SW480 (cell line): ENCODE measurements around the gene ACP4.
A peak's percentile ranks its signal among the peaks of the same experiment; 100 is the strongest.
"Not testable (repeated sequence)": the region's sequence is repeated elsewhere in the genome, so short reads cannot be mapped to it uniquely, and the experiment has no call there.

Source experiments
- DNase-seq: peaks from one replicate; pipeline ENCODE4 v3.0.0-alpha.2; 2016; ENCODE audit warnings: low spot score

ACP4 gene

GRCh38 chr19:50797429-50797780 is 7.2 kb downstream of the ACP4 start:
- DNase-seq, result no peak

- DNase-seq, result no peak
Measured at GRCh38 chr19:50797781-50798658, 7.8 kb downstream of the ACP4 start.

- no peak for DNase-seq
Measured at GRCh38 chr19:50798659-50799546, 8.7 kb downstream of the ACP4 start.

DNA sequence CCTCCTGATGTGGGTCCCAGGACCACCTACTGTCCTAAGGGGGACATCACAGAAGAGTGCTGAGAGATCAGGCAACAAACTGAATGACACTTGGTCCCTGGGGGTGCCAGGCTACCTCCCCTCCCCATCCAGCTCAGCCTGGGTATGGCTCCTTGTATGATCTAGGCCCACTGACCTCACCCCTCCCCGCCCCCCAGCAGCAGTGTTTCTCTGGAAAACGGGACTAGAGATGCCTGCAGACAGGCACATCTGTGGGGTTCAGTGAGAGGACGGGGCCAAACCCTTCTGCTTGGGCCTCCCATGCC is 9.3 kb downstream of the ACP4 start:
- DNase-seq, result no peak

DNA sequence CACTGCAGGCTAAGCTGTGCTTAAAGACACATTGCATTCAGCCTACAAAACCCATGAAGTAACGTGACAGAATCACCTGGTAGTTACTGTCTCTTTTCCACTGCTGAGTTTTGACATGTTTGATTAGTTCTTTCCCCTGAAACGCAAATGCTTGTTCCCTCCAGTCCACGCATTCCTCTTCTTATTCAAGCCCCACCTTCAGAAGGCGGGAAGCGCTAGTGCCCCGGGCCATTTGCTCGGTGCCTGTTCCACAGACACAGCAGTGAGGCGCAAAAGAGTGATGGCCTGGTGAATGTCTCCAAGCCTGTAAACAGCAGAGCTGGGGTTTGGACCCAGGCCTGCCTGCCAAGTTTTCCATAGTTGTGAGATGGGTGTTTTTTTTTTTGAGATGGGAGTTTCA is 10.9 kb downstream of the ACP4 start:
- no peak for DNase-seq

DNA sequence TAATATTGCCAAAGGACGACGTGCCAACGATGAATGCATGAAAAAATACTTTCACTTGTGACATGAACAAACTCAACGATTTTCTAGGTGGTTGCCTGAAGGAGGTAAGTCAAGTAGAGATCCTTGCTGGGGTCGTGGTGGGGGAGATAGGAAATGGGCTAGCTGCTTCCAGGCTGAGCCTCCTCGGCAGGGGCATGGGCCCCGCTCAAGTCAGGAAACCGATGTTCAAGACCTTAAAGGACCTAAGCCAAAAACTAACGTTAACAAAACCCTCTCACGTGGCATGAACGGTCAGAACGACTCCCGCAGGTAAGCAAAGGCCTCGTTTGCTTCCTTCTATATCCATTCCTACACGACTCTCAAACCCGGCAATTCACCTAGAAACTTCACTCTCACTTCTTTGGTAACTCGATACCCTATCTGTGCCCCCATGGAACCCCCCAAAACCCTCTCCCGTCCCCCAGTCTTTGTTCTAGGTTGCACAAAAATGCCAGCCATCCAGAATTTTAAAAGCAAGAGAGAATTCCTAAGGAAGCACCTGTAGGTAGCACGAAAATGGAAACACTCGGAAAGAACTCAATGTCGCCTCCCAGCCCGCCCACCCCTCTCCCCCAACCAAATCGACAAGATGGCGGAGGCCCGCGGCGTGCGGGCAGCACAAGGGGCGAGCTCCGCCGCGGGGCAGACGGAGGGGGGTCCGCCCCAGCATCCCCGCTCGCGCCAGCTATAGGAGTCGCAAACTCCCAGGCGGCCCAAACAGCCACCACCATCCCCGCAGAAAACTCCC is 13.6 kb downstream of the ACP4 start:
- DNase-seq, result peak; percentile 40

DNA sequence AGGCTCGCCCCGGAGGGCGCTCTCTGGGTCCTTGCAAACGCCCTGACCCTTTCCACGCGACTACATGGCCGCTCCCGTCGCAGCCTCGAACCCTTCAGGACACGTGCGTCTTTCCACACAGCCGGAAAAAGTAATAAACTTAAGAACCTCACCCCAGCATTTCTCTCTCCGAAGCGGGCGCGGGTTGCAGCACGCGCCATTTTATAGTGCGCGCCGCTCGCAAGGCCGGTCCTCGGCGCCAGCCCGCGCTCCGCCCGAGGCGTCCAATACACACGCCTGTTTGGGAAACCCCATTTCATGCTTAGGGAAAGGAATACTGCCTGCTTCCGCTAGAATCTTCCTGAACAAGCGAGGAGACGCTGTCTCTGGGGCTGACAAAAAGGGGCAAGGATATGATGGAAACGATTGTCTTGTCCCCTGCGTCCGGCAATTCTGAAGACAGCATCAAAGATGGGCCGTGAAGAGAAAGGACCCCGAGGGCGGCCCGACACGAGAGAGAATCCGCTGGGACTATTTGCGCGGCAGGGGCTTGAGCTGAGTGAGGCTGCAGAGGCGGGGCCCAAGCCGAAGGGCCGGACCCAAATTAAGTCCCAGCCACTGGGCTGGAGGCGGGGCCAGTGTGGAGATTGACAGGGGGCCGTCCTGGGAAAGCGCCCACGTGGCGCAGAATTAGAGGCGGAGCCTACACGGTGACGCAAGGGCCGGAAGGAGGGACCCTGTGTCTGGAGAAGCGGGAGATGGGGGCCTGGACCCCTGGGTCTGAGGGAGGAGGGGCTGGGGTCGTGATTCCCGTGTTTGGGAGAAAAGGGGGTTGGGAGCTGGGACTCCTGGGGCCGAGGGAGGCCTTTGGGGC is 14.4 kb downstream of the ACP4 start:
- DNase-seq, result peak; percentile 99

DNA sequence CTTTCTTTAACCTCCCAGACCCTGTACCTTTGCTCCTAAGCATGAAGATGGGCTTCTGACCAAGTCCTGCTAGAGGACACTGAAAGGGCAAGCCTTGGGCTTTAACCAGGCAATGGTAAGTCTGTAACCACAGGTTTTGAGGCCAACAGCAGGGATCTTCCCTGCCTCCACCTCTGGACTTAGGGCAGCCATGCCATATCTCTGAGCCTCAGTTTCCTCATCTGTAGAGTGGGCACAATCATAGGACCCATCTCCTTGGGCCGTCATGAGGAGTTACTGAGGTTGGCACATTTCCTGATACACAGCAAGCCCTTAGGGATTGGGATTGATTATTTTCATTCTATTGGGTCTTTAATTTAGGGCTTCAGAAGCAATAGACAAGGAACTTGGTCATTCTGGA is 18.6 kb downstream of the ACP4 start:
- DNase-seq, result no peak

- DNase-seq, result not testable (repeated sequence)
Measured at GRCh38 chr19:50811622-50812238, 21.5 kb downstream of the ACP4 start.

DNA sequence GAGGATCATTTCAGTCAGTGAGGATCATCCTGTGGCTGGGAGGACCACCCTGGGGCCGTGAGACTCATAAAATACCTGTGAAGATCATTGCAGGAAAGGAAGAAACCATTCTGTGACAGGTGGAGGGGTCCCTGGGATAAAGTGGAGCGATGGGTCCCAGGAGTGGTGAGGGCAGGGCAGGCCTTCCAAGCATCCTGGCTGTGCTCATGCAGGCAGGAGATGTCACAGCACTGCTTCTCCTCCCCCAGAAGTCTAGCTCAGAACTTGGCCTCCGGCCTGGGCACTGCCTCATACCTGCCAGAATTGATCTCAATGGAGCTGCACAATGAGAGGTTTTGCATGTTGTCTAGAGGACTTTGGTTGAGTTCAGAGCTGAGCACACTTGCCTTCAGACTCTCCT is 22.3 kb downstream of the ACP4 start:
- DNase-seq, result no peak

DNA sequence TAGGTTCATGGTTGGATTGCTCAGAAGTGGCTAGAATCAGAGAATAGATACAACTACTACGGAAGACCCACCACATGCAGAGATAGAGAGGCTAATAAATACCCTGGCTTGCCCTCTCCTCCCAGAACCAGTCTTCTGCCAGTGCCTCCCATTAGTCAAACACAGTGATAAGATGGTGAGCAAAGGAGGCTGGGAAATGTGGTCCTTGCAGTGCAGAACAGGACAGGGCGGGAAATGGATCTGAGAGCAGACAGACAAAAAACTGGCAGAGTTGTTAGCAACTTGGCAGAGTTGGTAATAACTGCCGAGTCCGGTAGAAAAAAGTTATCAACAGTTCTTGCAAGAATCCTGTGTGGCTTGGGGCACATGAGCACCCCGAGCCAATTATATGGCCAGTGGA is 24.7 kb downstream of the ACP4 start:
- no peak for DNase-seq

DNA sequence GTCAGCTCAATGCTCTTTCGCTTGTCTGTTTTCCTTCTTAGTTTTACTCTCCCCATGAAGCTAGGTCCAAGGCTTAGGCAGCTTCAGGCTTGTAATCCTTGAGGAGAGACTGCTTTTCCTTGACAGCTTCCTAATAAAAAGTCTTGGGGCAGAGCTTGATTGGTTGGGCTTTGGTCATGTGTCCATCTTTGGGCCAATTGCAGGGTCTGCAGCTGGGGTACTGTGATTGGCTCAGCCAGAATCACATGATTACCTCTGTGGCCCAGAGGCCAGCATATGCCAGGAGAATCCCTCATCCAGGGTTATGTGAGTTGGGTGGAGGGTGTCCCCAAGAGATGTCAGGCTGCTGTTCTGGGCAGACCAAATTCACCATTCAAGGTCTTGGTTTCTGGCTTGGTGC is 25.2 kb downstream of the ACP4 start:
- no peak for DNase-seq

DNA sequence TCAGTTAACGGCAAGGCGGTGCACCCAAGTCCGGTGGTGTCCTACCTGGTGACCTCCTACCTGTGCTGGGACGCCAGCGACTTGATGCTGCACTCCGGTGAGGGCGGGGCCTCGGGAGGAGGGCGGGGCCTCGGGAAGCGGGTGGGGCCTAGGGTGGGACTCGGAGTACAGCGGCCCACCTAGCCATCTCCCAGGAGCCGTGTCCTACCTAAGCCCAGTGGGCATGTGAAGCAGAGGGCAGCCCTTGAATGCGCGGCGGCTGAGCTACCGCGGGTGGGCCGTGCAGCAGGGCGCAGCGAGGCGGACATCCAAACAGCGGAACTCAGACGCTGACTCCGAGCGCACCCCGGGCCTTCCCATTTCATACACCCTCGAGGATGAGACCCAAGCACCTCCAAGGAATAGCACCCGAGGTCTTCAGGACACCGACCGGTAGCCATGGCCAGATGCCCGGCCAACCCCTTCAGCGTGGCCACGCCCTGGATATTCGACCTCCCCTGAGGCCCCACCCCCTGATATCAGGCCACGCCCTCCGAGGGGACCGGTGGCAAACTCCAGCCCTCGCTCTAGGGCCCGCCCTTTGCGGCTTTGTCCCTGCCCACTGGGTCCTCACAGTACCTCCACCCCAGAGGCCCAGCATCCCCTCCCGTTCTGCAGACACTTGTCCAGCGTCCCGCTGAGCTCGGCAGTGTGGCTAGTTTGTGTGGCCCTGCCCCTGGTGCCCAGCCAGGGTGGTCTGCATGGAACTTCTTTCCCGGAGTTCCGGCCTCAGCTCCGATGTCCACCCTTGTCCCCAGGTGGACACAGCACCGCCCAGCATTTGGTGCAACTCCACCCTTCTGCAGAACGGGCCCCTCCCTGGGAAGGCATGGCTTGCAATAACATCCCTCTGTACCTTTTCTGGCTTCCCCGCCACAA is 28.0 kb downstream of the ACP4 start:
- DNase-seq, result peak; percentile 90

GRCh38 chr19:50818859-50819472 is 28.8 kb downstream of the ACP4 start:
- peak; percentile 50 for DNase-seq

DNA sequence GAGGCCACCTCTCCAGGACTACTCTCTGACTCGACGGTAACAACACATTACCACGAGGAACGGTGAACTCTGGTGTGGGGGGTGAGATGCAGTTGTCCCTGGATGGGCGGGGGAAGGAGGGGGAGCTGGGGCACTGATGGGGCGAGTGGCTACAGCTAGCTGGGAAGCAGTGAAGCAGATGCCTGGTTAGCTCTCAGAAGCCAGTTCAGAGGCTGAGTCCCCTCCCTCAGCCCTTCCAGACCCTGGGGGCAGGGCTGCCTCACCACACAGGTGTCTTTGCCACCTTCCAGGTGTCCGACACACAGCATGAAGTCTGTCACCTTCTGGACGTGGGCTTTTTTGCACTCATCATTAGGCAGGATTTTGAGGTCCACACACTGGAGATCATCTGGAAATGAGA is 29.4 kb downstream of the ACP4 start:
- no peak for DNase-seq

DNA sequence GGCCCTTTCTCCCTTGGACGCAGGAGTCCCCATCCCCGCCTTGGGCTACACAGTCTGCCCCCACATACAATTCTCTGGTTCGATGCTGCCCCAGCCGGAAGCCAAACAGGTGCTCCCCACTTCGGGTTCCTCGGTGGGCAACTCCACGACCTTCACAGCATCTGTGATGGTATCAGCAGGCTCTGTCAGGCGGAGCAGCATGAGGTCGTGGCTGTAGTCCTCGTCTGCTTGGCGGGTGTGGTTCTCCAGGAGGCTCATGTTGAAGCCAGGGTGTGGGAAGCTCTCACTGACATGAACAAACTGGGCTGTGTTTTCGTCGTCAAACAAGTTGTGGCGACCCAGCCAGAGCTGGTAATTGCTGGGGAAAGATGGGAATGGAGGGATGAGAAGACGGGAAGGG is 29.9 kb downstream of the ACP4 start:
- peak; percentile 46 for DNase-seq

GRCh38 chr19:50820549-50821247 is 30.5 kb downstream of the ACP4 start:
- no peak for DNase-seq

- no peak for DNase-seq
Measured at GRCh38 chr19:50821248-50821612, 31.0 kb downstream of the ACP4 start.

GRCh38 chr19:50821622-50822021 is 31.4 kb downstream of the ACP4 start:
- DNase-seq, result no peak
